GM12878 (cell line): ENCODE results near the gene SPSB2. TPM values are rescaled to one million over a fixed set of nuclear protein-coding genes. Genes with fewer than 3 reads are reported as not detected.

Experiments
- ATAC-seq: fragments of 200-7000 bp; cut with Tn5 transposase; 3 replicates; pipeline ENCODE4 v1.9.1; 2020; ENCODE audit warnings: mild to moderate bottlenecking, moderate library complexity
- BruUV-seq: library from RNA; stranded (reverse); fragments of 400-500 nt; replicated peaks from 2 replicates; lab custom pipeline; 2021; lab: Mats Ljungman, UMichigan
- CTCF ChIA-PET: fragments of 300-600 bp; sonication (Branson Sonifier 250); formaldehyde crosslinking; extraction: SDS; loops from one replicate; lab custom pipeline; 2021; ENCODE audit warnings: inconsistent platforms; lab: Yijun Ruan, JAX
- POLR2A ChIA-PET: fragments of 350-600 bp; formaldehyde crosslinking; extraction: SDS; loops from one replicate; lab custom pipeline; 2021; ENCODE audit warnings: inconsistent platforms; lab: Charles Lee
- RAD21 ChIA-PET: fragments of 300-600 bp; sonication (Branson Sonifier 250); formaldehyde crosslinking; loops from one replicate; lab custom pipeline; 2023; ENCODE audit warnings: antibody characterized with exemption; ENCODE audit not compliant: unreplicated experiment; lab: Charles Lee
- SMC1A ChIA-PET: fragments of 300-600 bp; sonication (Branson Sonifier 250); formaldehyde crosslinking; loops from one replicate; lab custom pipeline; 2023; ENCODE audit not compliant: unreplicated experiment, uncharacterized antibody; lab: Charles Lee
- DNase-seq: peaks from one replicate; pipeline ENCODE4 v3.0.0-alpha.2; 2011; ENCODE audit warnings: low read depth, low spot score
- FAIRE-seq: peaks from 3 replicates; lab custom pipeline; 2011; peaks lifted over from hg19 to GRCh38; lab: Jason Lieb, UNC
- H2AFZ ChIP-seq: 2 replicates; pipeline ENCODE4 v1.6.0; 2011; ENCODE audit warnings: low read depth, low read length, control low read depth; ENCODE audit not compliant: control insufficient read depth
- H3K27ac ChIP-seq: 2 replicates; pipeline ENCODE4 v1.5.1; 2011; ENCODE audit warnings: control low read depth; ENCODE audit not compliant: control insufficient read depth, insufficient read depth
- H3K27me3 ChIP-seq, 2 experiments: replicated peaks in 1 of 2; 2 replicates each; pipeline versions ENCODE4 v1.6.0 to v1.6.1; 2011; ENCODE audit warnings: low read length in 1 of 2; ENCODE audit not compliant: control insufficient read depth in 2 of 2, insufficient read depth in 2 of 2
- H3K36me3 ChIP-seq, 2 experiments: 2 replicates each; pipeline ENCODE4 v1.5.1; 2011; ENCODE audit warnings: low read length in 1 of 2; ENCODE audit not compliant: control insufficient read depth in 2 of 2, insufficient read depth in 2 of 2
- H3K4me1 ChIP-seq: 2 replicates; pipeline ENCODE4 v1.6.1; 2011; ENCODE audit warnings: mild to moderate bottlenecking, low read length, moderate library complexity, mixed read lengths; ENCODE audit not compliant: control insufficient read depth, insufficient read depth
- H3K4me2 ChIP-seq: 2 replicates; pipeline ENCODE4 v1.6.0; 2011; ENCODE audit warnings: control low read depth; ENCODE audit not compliant: control insufficient read depth, insufficient read depth
- H3K4me3 ChIP-seq: fragments of 200-600 bp; sonication (generic); 2 replicates; pipeline ENCODE4 v1.5.1; 2016
- H3K79me2 ChIP-seq: 2 replicates; pipeline ENCODE4 v1.6.0; 2011; ENCODE audit warnings: low read length; ENCODE audit not compliant: control insufficient read depth, insufficient read depth
- H3K9ac ChIP-seq: 2 replicates; pipeline ENCODE4 v1.8.0; 2011; ENCODE audit warnings: low read length, control low read depth, mixed read lengths; ENCODE audit not compliant: control insufficient read depth, insufficient read depth
- H3K9me3 ChIP-seq: replicated peaks from 3 replicates; pipeline ENCODE4 v1.5.1; 2011; ENCODE audit warnings: mild to moderate bottlenecking, low read length; ENCODE audit not compliant: control insufficient read depth, insufficient read depth
- H4K20me1 ChIP-seq: 2 replicates; pipeline ENCODE4 v1.6.0; 2011; ENCODE audit not compliant: control insufficient read depth, insufficient read depth
- CBFB ChIP-seq: IDR thresholded peaks from 2 replicates; pipeline ENCODE4 v1.6.1; 2016; ENCODE audit warnings: antibody characterized with exemption, low read depth
- DPF2 ChIP-seq: fragments of 450-650 bp; IDR thresholded peaks from 2 replicates; pipeline ENCODE4 v1.6.1; 2017; ENCODE audit warnings: mild to moderate bottlenecking
- HCFC1 ChIP-seq: fragments of 150-350 bp; IDR thresholded peaks from 2 replicates; pipeline ENCODE4 v1.6.1; 2014; ENCODE audit warnings: low read length
- MYC ChIP-seq: IDR thresholded peaks from 2 replicates; pipeline ENCODE4 v1.6.1; 2011; ENCODE audit warnings: mild to moderate bottlenecking, low read length, moderate library complexity, inconsistent platforms; ENCODE audit not compliant: insufficient read depth, insufficient replicate concordance, insufficient read length, severe bottlenecking
- PML ChIP-seq: IDR thresholded peaks from 2 replicates; pipeline ENCODE4 v1.6.1; 2012; ENCODE audit warnings: low read length, inconsistent platforms
- POLR2AphosphoS5 ChIP-seq: IDR thresholded peaks from 2 replicates; pipeline ENCODE4 v1.6.1; 2011; ENCODE audit warnings: mild to moderate bottlenecking, low read length, inconsistent platforms
- POU2F2 ChIP-seq: IDR thresholded peaks from 3 replicates; pipeline ENCODE4 v1.6.1; 2011; ENCODE audit warnings: low read depth, mild to moderate bottlenecking, low read length, borderline replicate concordance
- RB1 ChIP-seq: fragments of 450-650 bp; formaldehyde crosslinking; IDR thresholded peaks from 2 replicates; pipeline ENCODE4 v1.6.1; 2017; ENCODE audit warnings: mild to moderate bottlenecking, borderline replicate concordance
- TCF3 ChIP-seq: IDR thresholded peaks from 2 replicates; pipeline ENCODE4 v1.6.1; 2012; ENCODE audit warnings: low read depth, mild to moderate bottlenecking, low read length, borderline replicate concordance; ENCODE audit not compliant: insufficient read depth
- ZNF207 ChIP-seq: fragments of 450-650 bp; IDR thresholded peaks from 2 replicates; pipeline ENCODE4 v1.6.1; 2014; ENCODE audit warnings: antibody characterized with exemption, mild to moderate bottlenecking, borderline replicate concordance
- WGBS: methylation state at CpG from one replicate; pipeline ENCODE4 v1.1.6; 2016; ENCODE audit warnings: low lambda C conversion rate; ENCODE audit not compliant: insufficient replicate concordance, insufficient coverage; ENCODE audit errors: missing lambda C conversion rate; 5-methylcytosine and 5-hydroxymethylcytosine counted together
- in situ Hi-C: fragments of 300-500 bp; cut with MboI; formaldehyde crosslinking; loops from 9 replicates; pipeline ENCODE4 v1.14.3; 2018; ENCODE audit warnings: mixed read lengths
- intact Hi-C: fragments of 100-400 bp; cut with micrococcal nuclease; formaldehyde crosslinking; loops from one replicate; pipeline ENCODE4 v1.14.2; 2022; ENCODE audit not compliant: unreplicated experiment
- polyA plus RNA-seq, 11 experiments: library from polyadenylated mRNA; depleted of rRNA in 4 of 11; unstranded in 6 of 11; stranded (reverse) in 5 of 11; fragments of >200 nt; fragmentation: Nextera tagmentation in 4 of 11; fragmentation: Illumina TruSeq in 1 of 11; extraction: Ambion mirVana in 4 of 11; extraction: Trizol in 1 of 11; gene quantifications; 1 replicate in 1 of 11; 2 replicates in 10 of 11; pipeline versions ENCODE4 v1.2.1 to v1.2.3, GENCODE V29; 2011 to 2016; ENCODE audit warnings: inconsistent platforms in 2 of 11, missing spikeins in 2 of 11, low read depth in 1 of 11
- total RNA-seq, 4 experiments: library from RNA; depleted of rRNA in 3 of 4; stranded (reverse); fragments of >200 nt in 3 of 4; fragmentation: Illumina TruSeq in 1 of 4; extraction: Trizol in 1 of 4; gene quantifications; 2 replicates each; pipeline versions ENCODE4 v1.2.1 to v1.2.3, GENCODE V29; 2013 to 2021
- TF ChIP-seq, protein P1 (sequence below): fragments of 450-650 bp; IDR thresholded peaks from 2 replicates; pipeline ENCODE4 v1.6.1; 2017; ENCODE audit warnings: mild to moderate bottlenecking, moderate library complexity
- TF ChIP-seq, protein P2 (sequence below): fragments of 450-650 bp; conservative IDR thresholded peaks from 2 replicates; pipeline ENCODE4 v1.6.1; 2017; ENCODE audit warnings: mild to moderate bottlenecking, moderate library complexity
- TF ChIP-seq, protein P3 (sequence below): IDR thresholded peaks from 2 replicates; pipeline ENCODE4 v1.6.1; 2012; ENCODE audit warnings: low read depth, low read length, improper control_type of control experiment

SPSB2 gene
- total and polyA plus RNA-seq, 10 of the 15 experiments (the other 5 are each of a cell fraction or from before 2014, with no cell fraction given) = 0.08 to 5.6 (median 2.7) TPM

GRCh38 chr12:6867413-6868210, 5.5 kb downstream of the SPSB2 start, which contains the start of gene TPI1:
Gene TPI1 (plus strand): TSS chr12:6867531. CDS start chr12:6867567, 36 bp downstream.
- peak within 1 kb of the TSS; percentile 87 for H2AFZ ChIP-seq
- peaks cover 32% of the 10 kb centered on the region for H3K4me1 ChIP-seq
- H3K9ac ChIP-seq = peak within 1 kb of the TSS; percentile 90
- DNase-seq (peak; percentile 23), FAIRE-seq (peak; percentile 85), ATAC-seq (peak; percentile 86)
- peak within 1 kb of the TSS; percentile 96 for H3K27ac ChIP-seq
- H4K20me1 ChIP-seq = peaks cover 16% of the 10 kb centered on the region
- H3K27me3 ChIP-seq = no peaks in the 10 kb centered on the region
- H3K36me3 ChIP-seq = peaks cover 25 to 29% of the 10 kb centered on the region in 2 experiments
- no TSS peak for BruUV-seq
- CTCF ChIA-PET = interaction anchor here (0.8 to 9.5 kb wide), 11 partner anchors 13 to 330 kb away, joined by 3 to 173 read pairs (median 12); partner anchors contain the start of genes C1RL, CDCA3, PTMS and USP5
- peak within 1 kb of the TSS; percentile 100 for H3K4me3 ChIP-seq
- WGBS = 1% methylated on average over 69 of the region's 86 CpGs
- in situ Hi-C loops (no loop called here), intact Hi-C loops (loop anchor here (2.0 kb wide), 2 partner anchors 57 to 245 kb away; no protein-coding TSS in a partner anchor)
- peaks cover 36% of the 10 kb centered on the region for H3K79me2 ChIP-seq
- SMC1A ChIA-PET = interaction anchor here (1.3 to 5.3 kb wide), 3 partner anchors 14 to 70 kb away, joined by 3 to 42 read pairs (median 4); partner anchors contain the start of genes CDCA3 and USP5
- H3K9me3 ChIP-seq = no peaks in the 10 kb centered on the region
- RAD21 ChIA-PET = interaction anchor here (1.1 to 5.6 kb wide), 6 partner anchors 15 to 242 kb away, joined by 3 to 42 read pairs (median 14); partner anchors contain the start of genes C12orf57, C1RL, CDCA3 and MLF2
- H3K4me2 ChIP-seq = peak within 1 kb of the TSS; percentile 98
- POLR2A ChIA-PET = interaction anchor here (0.8 to 5.7 kb wide), 8 partner anchors 9 to 144 kb away, joined by 3 to 84 read pairs (median 4); partner anchors contain the start of genes C12orf57, CDCA3, COPS7A and MLF2
- TF ChIP-seq PML (peak; percentile 98), POLR2AphosphoS5 (peak; percentile 99), CBFB (peak; percentile 90), ZNF207 (peak; percentile 51; the same call in 1 of the 2 replicates), RB1 (peak; percentile 71; the same call in 1 of the 2 replicates), HCFC1 (peak; percentile 45; the same call in 1 of the 2 replicates), DPF2 (peak; percentile 60; the same call in 1 of the 2 replicates), TCF3 (peak; percentile 84; the same call in 1 of the 2 replicates), POU2F2 (peak; percentile 93), MYC (peak; percentile 84)
- TF ChIP-seq, protein P1, sequence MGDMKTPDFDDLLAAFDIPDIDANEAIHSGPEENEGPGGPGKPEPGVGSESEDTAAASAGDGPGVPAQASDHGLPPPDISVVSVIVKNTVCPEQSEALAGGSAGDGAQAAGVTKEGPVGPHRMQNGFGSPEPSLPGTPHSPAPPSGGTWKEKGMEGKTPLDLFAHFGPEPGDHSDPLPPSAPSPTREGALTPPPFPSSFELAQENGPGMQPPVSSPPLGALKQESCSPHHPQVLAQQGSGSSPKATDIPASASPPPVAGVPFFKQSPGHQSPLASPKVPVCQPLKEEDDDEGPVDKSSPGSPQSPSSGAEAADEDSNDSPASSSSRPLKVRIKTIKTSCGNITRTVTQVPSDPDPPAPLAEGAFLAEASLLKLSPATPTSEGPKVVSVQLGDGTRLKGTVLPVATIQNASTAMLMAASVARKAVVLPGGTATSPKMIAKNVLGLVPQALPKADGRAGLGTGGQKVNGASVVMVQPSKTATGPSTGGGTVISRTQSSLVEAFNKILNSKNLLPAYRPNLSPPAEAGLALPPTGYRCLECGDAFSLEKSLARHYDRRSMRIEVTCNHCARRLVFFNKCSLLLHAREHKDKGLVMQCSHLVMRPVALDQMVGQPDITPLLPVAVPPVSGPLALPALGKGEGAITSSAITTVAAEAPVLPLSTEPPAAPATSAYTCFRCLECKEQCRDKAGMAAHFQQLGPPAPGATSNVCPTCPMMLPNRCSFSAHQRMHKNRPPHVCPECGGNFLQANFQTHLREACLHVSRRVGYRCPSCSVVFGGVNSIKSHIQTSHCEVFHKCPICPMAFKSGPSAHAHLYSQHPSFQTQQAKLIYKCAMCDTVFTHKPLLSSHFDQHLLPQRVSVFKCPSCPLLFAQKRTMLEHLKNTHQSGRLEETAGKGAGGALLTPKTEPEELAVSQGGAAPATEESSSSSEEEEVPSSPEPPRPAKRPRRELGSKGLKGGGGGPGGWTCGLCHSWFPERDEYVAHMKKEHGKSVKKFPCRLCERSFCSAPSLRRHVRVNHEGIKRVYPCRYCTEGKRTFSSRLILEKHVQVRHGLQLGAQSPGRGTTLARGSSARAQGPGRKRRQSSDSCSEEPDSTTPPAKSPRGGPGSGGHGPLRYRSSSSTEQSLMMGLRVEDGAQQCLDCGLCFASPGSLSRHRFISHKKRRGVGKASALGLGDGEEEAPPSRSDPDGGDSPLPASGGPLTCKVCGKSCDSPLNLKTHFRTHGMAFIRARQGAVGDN = peak; percentile 73
- TF ChIP-seq, protein P2, sequence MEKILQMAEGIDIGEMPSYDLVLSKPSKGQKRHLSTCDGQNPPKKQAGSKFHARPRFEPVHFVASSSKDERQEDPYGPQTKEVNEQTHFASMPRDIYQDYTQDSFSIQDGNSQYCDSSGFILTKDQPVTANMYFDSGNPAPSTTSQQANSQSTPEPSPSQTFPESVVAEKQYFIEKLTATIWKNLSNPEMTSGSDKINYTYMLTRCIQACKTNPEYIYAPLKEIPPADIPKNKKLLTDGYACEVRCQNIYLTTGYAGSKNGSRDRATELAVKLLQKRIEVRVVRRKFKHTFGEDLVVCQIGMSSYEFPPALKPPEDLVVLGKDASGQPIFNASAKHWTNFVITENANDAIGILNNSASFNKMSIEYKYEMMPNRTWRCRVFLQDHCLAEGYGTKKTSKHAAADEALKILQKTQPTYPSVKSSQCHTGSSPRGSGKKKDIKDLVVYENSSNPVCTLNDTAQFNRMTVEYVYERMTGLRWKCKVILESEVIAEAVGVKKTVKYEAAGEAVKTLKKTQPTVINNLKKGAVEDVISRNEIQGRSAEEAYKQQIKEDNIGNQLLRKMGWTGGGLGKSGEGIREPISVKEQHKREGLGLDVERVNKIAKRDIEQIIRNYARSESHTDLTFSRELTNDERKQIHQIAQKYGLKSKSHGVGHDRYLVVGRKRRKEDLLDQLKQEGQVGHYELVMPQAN = peak; percentile 90
- TF ChIP-seq, protein P3, sequence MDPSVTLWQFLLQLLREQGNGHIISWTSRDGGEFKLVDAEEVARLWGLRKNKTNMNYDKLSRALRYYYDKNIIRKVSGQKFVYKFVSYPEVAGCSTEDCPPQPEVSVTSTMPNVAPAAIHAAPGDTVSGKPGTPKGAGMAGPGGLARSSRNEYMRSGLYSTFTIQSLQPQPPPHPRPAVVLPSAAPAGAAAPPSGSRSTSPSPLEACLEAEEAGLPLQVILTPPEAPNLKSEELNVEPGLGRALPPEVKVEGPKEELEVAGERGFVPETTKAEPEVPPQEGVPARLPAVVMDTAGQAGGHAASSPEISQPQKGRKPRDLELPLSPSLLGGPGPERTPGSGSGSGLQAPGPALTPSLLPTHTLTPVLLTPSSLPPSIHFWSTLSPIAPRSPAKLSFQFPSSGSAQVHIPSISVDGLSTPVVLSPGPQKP = no peak
